Activated effector memory CD4-positive, alpha-beta T cell treated with Interleukin-2 at 50 U/mL for 16 hours (primary cell): ENCODE measurements around the gene UBN1.

Source experiments
- DNase-seq: peaks from one replicate; pipeline ENCODE4 v3.0.0-alpha.2; 2020

Gene UBN1, protein sequence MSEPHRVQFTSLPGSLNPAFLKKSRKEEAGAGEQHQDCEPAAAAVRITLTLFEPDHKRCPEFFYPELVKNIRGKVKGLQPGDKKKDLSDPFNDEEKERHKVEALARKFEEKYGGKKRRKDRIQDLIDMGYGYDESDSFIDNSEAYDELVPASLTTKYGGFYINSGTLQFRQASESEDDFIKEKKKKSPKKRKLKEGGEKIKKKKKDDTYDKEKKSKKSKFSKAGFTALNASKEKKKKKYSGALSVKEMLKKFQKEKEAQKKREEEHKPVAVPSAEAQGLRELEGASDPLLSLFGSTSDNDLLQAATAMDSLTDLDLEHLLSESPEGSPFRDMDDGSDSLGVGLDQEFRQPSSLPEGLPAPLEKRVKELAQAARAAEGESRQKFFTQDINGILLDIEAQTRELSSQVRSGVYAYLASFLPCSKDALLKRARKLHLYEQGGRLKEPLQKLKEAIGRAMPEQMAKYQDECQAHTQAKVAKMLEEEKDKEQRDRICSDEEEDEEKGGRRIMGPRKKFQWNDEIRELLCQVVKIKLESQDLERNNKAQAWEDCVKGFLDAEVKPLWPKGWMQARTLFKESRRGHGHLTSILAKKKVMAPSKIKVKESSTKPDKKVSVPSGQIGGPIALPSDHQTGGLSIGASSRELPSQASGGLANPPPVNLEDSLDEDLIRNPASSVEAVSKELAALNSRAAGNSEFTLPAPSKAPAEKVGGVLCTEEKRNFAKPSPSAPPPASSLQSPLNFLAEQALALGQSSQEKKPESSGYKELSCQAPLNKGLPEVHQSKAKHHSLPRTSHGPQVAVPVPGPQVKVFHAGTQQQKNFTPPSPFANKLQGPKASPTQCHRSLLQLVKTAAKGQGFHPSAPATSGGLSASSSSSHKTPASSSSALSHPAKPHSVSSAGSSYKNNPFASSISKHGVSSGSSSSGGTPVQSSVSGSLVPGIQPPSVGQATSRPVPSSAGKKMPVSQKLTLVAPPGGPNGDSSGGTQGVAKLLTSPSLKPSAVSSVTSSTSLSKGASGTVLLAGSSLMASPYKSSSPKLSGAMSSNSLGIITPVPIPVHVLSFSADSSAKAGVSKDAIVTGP (N-terminal part only)

DNA sequence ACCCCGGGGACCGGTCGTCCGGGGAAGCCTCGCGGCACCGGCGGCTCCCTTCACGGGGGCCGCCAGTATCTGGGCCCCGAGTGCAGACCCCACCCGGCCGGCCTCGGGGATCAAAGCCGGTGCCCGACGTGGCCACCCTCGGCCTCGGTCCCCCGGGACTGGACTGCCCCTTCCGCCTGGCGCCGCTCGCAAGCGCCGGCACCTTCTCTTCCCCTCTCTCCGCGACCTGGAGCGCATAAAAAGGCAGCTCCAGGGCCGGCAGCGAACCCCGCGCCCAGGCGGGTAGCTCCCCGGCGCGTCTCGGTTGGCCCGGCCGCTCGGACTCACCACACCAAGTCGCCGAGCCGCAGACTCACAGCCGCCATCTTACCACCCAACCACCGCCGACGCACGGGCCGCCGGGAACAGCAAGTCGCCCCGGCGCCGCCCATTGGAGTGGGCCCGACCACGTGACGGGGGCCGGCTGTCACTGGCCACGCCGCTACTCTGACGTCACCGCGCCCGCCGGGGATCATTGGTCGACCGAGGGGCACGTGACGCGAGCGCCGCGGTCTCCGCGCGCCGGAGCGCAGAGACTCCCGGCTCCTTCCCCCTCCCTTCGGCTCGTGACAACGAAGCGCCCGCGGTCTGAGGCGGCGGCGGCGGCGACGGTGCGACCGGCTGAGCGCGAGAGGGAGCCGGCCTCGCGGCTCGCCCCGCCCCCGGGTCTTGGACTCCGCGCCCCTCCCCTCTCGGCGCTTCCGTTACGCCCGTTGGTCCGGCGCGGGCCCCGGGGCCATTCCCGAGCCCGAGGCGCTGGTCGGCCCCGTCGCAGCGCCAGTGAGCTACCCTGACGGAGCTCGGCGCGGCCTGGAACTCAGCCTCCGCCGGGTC is at the start of gene UBN1, which contains the start of gene GLYR1:
UBN1 (plus strand) TSS at position 581 of the 873 bp plus-strand sequence. CDS start 5,437 bp downstream, outside the sequence.
GLYR1 (minus strand) TSS at position 388 of the 873 bp plus-strand sequence; CDS start at position 365, 23 bp downstream.
- DNase-seq: peak; percentile 99

DNA sequence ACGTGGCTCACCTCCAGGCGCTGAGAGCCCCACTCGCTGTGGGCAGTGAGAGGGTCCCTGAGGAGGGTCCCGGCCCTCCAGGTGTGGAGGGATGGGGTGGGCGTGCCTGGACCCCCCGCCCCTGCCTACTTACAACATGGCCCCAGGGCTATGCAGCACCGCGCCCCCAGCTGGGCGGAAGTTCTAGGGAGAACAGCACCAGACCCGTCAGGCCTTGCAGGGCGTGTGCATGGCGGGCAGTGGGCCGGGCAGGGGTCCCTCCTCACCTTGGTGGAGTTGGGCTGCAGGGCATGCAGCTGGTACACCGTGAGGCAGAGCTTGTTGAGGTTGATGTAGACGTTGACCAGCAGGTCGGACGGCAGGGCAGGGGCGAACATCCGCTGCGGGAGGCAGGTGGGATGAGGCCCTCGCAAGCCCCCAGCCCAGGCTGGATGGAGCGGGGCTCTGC is 49.5 kb upstream of the UBN1 start:
- no peak for DNase-seq

DNA sequence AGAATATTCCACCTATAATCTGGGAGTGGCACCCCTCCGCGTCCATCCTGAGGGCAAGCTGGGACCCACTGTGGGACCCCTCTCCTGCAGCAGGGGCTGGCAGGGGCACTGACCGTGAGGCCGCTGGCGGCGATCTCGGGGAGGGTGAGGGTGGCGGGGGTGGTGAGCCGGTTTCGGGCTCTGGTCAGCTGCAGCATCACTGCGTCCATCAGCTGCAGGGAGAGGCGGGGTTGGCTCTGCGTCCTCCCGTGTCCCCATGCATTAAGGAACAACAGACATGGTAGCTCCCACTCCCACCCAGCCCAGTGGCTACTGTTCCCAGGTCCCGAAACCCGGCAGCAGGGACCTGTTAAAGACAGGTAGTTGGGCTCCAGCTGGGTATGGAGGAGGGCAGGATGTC is 48.8 kb upstream of the UBN1 start:
- DNase-seq: no peak

DNA sequence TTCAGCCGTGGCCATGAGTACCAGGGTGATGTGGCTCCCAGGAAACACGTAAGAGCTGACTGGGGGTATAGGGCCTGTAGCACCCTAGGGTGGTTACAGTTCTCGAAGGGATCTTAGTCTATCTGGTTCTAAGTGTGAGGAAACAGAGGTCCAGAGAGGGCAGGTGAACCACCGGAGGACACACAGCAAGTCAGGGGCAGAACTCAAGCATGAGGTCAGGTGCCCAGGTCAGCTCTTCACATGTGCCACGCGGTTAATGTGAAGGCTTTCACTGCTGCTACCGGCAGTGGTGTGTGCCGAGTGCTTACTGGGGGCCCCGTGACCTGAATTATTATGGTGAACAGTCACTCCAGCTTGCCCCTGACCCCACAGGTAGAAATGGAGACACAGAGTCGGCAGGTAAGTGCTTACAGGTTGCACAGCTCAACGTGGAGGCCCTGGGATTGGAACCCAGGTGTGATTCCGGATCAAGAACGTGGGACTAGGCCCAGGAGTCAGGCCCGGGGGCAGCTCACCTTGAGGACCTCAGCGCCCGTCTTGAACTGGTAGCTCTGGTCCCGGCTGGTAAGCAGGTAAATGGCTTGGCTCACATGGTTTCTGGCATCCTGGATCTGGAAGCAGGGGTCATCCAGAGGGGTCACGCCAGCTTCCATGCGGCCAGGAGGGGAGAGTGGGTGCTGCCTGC is 48.0 kb upstream of the UBN1 start:
- DNase-seq: no peak

DNA sequence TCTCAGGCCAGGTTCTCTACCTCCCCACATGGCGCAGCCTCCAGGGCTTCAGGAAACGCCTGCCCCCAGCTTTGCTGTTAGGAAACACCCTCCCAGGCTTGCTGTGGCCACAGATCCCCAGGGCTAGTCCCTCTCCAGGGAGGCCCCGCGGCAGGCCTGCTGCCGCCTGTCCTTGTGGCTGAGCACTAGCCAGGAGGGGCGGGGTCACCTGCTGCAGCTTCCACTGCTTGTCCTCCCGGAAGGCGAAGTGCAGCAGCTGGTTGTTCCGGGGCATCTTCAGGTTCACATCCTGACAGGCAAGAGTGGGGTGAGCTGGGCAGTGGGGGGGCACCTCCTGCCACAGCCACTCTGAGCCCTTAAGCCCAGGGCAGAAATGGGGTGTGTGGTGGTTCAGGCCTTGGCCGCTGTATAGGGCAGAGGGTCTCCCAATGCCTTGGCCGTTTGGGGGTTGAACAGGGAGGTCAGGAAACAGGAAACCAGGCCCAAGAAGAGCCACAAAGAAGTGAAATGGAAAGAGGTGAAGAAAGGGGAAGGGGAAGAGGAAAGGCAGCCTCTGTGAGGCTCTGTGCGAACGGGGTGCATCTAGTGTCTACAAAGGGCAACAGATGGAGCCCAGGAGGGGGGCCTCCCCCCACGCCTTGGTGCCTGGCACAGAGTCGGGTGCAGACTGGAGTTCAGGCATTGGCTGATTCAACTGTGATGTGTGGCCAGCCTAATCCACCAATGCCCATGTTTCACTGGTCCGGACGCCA is 46.8 kb upstream of the UBN1 start:
- DNase-seq: no peak

DNA sequence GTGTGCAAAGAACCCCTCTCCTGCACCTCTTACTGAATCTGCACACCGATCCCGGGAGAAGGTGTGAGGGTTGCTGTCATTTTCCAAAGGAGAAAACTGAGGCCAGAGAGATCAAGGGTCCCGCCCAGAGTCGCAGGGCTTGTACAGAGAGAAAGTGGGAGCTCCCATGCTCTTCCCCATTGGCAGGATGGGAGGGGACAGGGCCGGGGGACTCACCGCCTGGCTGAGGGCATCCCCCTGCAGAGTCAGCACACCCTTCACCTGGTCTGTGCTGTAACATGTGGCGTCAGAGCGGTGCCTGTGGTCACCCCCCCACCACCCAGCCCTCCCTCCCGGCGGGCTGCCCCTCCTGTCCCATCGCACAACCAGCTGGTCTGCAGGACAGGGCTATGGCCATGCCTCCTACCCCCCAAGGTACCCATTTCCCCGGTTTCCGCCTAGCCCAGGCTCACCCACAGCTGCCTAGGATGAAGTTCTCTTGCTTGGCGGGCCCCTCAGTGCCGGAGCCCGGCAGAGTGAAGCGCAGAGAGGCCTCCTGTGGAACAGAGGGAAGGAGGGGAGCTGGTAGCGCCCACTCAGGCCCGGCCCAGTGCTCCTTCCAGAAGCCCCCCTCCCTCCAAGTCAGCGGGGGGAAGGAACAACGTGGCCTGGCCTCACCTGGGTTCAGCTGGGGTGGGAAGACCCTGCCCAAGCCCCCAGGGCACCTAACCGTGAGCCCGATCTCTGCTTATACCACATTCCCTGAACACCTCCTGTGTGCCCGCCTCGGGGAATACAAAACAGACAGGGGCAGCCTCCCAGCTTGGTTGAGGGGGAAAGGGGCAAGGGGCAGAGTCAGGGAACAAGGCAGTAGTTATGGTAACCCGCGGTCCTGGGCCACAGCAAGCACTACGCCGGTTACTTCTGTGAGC is 46.0 kb upstream of the UBN1 start:
- no peak for DNase-seq

DNA sequence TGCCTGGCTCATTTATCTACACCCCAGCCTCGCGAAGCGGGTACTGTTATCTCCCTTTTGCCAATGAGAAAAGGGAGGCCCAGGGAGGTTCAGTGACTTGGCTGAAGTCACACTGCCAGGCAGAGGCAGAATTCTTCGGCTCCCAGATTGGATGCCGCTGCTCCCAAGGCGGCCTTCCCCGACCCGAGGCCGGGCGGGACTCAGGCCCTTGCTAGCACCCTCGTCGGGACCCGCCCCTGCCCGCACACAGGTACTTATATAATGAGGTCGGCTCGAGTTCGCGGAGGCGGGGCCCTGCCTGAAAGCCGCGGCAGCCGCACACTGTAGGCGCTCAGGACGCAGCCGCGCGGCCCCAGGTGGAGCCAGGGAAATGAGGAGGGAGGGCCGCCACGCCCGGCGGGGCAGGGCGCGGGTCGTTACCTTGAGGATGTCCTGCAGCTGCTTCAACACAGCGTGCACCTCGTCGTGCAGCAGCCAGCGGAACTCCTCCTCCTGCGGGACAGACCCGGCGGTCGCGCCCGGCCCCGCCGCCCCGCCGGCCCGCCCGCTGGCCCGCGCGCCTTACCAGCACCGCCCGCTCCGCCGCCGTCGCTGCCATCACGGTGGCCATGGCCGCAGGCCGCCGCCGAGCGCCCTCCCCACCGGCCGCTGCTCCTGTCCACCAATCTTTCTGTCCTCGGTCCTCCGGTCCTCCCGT is 45.2 kb upstream of the UBN1 start, which contains the start of gene ROGDI:
ROGDI (minus strand) TSS at position 672 of the 697 bp plus-strand sequence; CDS start at position 610, 62 bp downstream.
- DNase-seq: peak; percentile 83

DNA sequence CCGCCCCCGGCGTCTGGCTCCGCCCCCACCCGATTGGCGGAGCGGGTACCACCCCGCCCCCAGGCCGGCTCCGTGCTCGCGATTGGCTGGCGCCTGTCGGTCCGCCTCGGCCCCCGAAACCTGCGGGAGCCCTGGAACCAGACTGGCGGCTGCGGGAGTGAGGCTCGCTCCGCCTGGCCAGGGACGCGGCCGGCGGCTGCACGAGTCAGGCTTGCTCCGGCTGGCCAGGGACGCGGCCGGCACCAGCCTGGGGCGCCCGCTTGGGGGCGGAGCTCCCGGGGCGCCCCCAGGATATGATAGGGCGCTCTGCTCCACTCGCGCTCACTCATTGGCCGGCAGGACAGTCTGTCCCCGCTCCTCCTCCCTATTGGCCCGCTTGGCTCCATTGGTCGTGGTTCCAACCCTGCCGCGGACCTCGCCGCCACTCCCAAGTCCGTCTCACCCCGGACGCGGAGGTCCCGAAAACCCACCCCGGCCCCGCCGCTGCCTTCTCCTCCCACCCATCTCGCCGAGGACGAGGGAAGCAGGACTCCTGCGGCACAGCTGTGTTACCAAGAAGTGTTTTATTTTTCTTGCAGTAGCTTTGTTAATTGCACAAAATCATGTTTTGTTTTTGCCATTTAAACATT is 44.5 kb upstream of the UBN1 start:
- DNase-seq: peak; percentile 87

DNA sequence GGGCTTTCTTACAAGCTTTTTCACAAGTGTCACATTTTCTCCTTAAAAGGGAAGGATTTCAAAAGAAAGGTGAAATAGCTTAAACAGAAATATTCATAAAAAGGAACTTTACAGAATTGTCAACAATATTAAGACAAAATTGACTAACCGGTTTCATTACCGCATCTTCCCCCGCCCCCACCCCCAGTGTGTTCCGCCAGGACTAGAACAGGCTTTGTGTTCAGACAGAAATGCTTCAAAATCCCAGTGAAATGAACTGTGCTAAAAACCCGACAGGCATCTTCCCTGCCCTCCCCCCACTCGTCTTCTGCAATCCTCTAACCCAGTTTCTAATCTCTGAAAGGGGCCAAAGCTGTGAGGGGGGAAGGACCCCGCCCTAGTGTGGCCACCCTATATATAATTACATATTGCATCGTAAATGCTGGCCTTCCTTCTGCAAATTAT is 43.9 kb upstream of the UBN1 start:
- no peak for DNase-seq

DNA sequence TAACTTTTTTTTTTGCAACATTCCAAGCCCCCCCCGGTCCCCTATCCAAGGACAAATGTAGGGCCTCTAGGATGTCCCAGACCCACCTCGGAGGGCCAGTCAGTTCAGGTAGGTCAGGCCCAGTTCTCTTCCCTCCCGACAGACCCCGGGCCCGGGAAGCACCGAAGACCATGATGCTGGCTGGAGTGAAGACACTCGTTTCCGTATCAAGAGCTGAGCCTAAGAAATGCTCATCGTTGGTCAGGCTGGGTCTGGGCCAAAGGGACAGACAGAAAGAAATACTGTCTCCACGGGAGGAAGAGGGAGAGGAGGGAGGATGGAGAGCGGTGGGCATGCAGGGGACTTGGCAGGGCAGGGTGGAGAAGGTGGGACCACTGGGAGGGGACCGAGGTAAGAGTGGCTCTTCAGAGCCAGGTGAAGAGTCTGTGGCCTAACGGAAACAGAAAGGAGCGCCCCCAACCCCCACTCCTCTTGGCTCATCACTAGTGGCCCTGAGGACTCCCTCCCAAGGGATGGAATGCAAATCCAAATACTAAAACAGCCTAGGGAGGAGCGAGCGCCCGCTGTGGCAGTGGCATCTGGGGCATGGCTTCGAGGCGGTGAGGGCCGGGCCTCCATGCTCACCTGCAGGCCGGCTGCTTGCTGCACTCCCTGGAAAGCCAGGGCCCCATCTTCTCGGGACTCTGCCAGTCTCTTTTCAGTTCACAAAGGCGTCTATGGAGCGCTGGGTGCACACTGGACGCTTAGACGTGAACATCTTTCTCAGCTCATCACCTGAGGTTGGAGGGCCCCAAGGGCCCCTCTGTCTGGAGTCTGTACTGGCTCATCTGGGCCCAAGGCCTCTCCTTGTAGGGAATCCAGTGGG is 43.2 kb upstream of the UBN1 start:
- no peak for DNase-seq

DNA sequence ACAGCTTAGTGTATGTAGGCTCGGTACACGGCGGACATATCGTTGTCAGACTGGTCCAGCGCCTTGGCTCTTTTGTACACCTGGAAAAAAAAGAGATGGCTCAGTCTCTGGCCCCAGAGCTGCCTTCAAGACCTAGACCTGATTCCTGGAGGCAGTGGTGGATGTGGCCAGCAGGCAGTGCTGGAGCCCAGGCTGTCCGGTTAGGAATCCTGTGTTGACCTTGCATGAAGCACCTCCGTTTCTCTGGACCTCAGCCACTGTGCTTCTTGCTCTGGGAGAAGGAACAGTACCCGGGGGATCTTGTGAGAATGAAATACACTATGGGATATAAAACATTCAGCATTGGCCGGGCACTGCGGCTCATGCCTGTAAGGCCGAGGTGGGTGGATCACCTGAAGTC is 42.0 kb upstream of the UBN1 start:
- DNase-seq: no peak

DNA sequence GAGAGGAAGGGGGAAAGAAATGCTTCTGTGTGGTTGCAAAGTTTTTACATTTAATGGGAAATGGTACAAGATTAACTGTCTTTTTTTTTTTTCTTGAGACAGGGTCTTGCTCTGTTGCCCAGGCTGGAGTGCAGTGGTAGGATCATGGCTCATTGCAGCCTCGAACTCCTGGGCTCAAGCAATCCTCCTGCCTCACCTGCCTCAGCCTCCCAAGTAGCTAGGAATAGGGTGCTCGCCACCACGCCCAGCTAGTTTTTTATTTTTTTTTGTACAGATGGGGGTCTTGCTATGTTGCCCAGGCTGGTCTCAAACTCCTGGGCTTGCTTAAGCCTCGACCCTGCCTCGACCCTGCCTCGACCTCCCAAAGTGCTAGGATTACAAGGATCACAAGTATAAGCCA is 41.0 kb upstream of the UBN1 start:
- DNase-seq: no peak

DNA sequence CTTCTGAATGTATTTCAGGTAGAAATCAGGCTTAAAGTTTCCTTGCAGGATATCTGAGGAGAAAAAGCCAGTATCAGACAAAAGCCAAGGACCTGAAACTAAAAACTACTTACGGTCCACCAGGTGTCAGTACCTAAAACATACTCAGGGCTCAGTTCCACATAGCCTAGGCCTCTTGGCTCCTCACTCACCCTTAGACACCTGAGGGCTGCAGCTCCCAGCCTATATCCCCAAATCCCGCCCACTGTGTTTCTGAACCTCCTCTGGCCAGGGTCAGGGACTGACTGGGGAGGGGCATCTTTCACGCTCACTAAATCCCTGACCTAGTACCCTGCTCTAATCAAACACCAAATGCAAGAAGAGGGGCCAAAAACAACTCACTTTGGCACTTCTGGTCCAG is 36.0 kb upstream of the UBN1 start:
- no peak for DNase-seq

DNA sequence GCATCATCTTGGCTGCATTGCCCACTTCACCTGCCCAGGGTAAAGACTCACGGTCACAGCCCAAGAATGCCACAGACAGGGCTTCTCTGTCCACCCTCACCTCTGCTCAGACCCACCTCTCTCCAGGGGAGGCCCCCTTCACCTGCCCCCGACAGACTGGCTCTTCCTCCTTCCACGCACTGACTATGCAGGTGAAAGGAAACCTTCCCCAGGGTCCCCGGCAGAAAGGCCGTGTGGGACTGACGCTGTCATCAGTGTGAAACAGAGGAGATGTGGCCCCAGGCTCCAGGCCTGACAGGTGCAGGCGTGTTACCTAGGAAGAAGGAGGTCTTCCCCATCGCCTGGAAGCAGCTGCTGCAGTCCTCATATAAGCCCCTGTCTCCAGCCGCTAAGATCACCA is 35.5 kb upstream of the UBN1 start:
- DNase-seq: no peak

DNA sequence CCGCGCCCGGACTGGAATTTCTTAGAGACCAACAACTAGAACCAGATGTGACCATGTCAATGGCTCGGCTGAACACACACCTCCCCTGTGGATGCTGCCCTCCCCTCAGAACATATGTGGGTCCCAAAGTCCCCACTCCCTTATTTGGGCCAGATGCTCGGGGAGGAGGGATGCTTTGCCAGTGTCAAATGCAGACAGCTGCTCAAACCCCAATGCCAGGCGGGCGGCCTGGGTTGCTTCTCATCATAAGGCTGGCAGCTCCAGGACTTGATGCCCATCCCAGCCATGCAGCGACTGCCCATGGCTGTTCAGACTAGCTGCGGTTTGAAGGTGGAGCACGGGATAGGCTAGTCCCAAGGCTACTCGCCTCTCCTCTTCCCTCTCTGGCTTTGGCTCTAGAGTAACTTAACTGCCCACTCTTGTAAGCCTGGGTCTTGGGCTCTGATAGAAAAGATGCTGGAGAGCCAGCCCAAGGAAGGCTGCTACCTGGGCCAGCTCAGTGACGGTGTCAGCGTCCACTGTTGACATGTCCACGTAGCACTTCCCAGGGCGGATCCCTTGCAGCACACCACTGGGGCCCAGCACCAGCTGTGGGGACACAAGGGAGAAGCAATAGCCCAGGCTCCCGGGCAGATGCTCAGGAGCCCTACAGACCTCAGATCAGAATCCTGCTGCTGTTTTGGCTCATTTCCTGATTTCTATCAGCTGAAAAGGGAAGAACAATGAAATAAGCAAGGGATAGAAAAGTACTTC is 33.9 kb upstream of the UBN1 start:
- DNase-seq: no peak

DNA sequence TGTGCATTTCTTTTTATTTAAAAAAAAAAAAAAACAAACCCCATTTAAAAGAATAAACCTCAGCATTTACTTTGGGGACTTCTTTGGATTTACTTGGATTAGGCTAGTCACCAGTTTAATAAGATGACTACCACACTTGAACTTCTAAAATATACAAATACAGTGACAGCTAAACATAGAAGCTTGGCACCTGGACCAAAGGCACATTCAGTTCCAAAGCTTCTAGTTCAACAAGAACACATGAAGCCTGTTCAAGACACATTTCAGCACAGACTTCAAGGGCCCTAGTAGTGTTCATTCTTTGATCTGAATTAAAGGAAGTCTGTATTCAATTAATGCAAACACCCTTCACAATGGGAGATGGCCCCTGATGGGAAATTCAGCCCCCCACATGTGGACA is 33.2 kb upstream of the UBN1 start:
- no peak for DNase-seq
